ENCODE measurements around the gene TYSND1.

- TF ChIP-seq CTCF (conservative IDR thresholded peaks at IDR 0.05; ENCODE audit: low read depth, low read length) (no peak), EZH2phosphoT487 (IDR thresholded peaks at IDR 0.05; ENCODE audit: borderline replicate concordance, low read length) (no peak), EZH2 (IDR thresholded peaks at IDR 0.05; ENCODE audit: low read length, unreplicated experiment) (no peak)
These were observed 2.0 kb downstream of the TYSND1 start for GRCh38 chr10:70144372-70145110.

Data from PC-3 (cell line).